HepG2 (cell line): Measurements from ENCODE around the gene PTGR1. TPM values are rescaled to one million over a fixed set of nuclear protein-coding genes. Genes with fewer than 3 reads are reported as not detected.
A peak's percentile ranks its signal among the peaks of the same experiment; 100 is the strongest.

ENCODE experiments used
- CENPX ChIP-seq: sonication (generic); formaldehyde crosslinking; IDR thresholded peaks from 2 replicates; pipeline ENCODE4 v1.9.0; 2021; ENCODE audit warnings: mild to moderate bottlenecking, missing genetic modification reagents, moderate library complexity
- EEA1 ChIP-seq: sonication (generic); formaldehyde crosslinking; IDR thresholded peaks from 2 replicates; pipeline ENCODE4 v1.5.1; 2020; ENCODE audit warnings: mild to moderate bottlenecking, missing genetic modification reagents, borderline replicate concordance
- HHEX ChIP-seq: IDR thresholded peaks from 2 replicates; pipeline ENCODE4 v1.6.1; 2016; ENCODE audit warnings: control low read depth
- HIVEP1 ChIP-seq: sonication (generic); formaldehyde crosslinking; IDR thresholded peaks from 2 replicates; pipeline ENCODE4 v1.4.0; 2020; ENCODE audit warnings: mild to moderate bottlenecking, missing genetic modification reagents
- PAX8 ChIP-seq: sonication (generic); formaldehyde crosslinking; IDR thresholded peaks from 2 replicates; pipeline ENCODE4 v1.8.0; 2022; ENCODE audit warnings: mild to moderate bottlenecking, missing genetic modification reagents, borderline replicate concordance
- SIX1 ChIP-seq: sonication (generic); formaldehyde crosslinking; IDR thresholded peaks from 2 replicates; pipeline ENCODE4 v1.4.0; 2020; ENCODE audit warnings: missing genetic modification reagents, borderline replicate concordance
- ZBTB38 ChIP-seq: sonication (generic); formaldehyde crosslinking; IDR thresholded peaks from 2 replicates; pipeline ENCODE4 v1.5.1; 2020; ENCODE audit warnings: mild to moderate bottlenecking, missing genetic modification reagents
- ZBTB7A ChIP-seq: sonication (generic); formaldehyde crosslinking; IDR thresholded peaks from 2 replicates; pipeline ENCODE4 v1.8.0; 2022; ENCODE audit warnings: mild to moderate bottlenecking, missing genetic modification reagents
- ZMYM2 ChIP-seq: sonication (generic); formaldehyde crosslinking; IDR thresholded peaks from 2 replicates; pipeline ENCODE4 v1.8.0; 2022; ENCODE audit warnings: mild to moderate bottlenecking, missing genetic modification reagents
- ZNF10 ChIP-seq: sonication (generic); formaldehyde crosslinking; IDR thresholded peaks from 2 replicates; pipeline ENCODE4 v1.4.0; 2020; ENCODE audit warnings: mild to moderate bottlenecking, low read depth, missing genetic modification reagents, borderline replicate concordance
- ZNF136 ChIP-seq: sonication (generic); formaldehyde crosslinking; IDR thresholded peaks from 2 replicates; pipeline ENCODE4 v1.8.1; 2022; ENCODE audit warnings: low read depth, mild to moderate bottlenecking, moderate library complexity, missing genetic modification reagents
- ZNF274 ChIP-seq: sonication (generic); formaldehyde crosslinking; IDR thresholded peaks from 2 replicates; pipeline ENCODE4 v1.5.1; 2020; ENCODE audit warnings: mild to moderate bottlenecking, missing genetic modification reagents
- ZNF567 ChIP-seq: sonication (generic); formaldehyde crosslinking; IDR thresholded peaks from 2 replicates; pipeline ENCODE4 v1.8.1; 2023; ENCODE audit warnings: mild to moderate bottlenecking, missing genetic modification reagents, borderline replicate concordance
- ZNF720 ChIP-seq: sonication (generic); formaldehyde crosslinking; IDR thresholded peaks from 2 replicates; pipeline ENCODE4 v1.4.0; 2020; ENCODE audit warnings: missing genetic modification reagents
- polyA plus RNA-seq, 8 experiments: library from polyadenylated mRNA; depleted of rRNA in 3 of 8; stranded (reverse) in 7 of 8; unstranded in 1 of 8; fragments of >200 nt; fragmentation: Illumina TruSeq in 4 of 8; extraction: Trizol in 4 of 8; gene quantifications; 2 replicates each; pipeline versions ENCODE4 v1.2.1 to v1.2.3, GENCODE V29; 2011 to 2016; ENCODE audit warnings: low read depth in 4 of 8, missing spikeins in 1 of 8, mixed read lengths in 1 of 8; ENCODE audit not compliant: insufficient read depth in 1 of 8
- total RNA-seq, 5 experiments: library from RNA; depleted of rRNA; stranded (reverse); fragments of >200 nt; fragmentation: Illumina TruSeq; extraction: Trizol; gene quantifications; 2 replicates each; pipeline ENCODE4 v1.2.3, GENCODE V29; 2016; ENCODE audit warnings: low read depth in 1 of 5
- TF ChIP-seq, protein P1 (sequence below): sonication (generic); formaldehyde crosslinking; IDR thresholded peaks from 2 replicates; pipeline ENCODE4 v1.8.0; 2022; ENCODE audit warnings: missing genetic modification reagents, low read depth, mild to moderate bottlenecking, borderline replicate concordance
- TF ChIP-seq, protein P2 (sequence below): sonication (generic); formaldehyde crosslinking; IDR thresholded peaks from 2 replicates; pipeline ENCODE4 v1.8.1; 2023; ENCODE audit warnings: mild to moderate bottlenecking, missing genetic modification reagents
- TF ChIP-seq, protein P3 (sequence below): sonication (generic); formaldehyde crosslinking; IDR thresholded peaks from 2 replicates; pipeline ENCODE4 v1.9.0; 2022; ENCODE audit warnings: low read depth, missing genetic modification reagents
- TF ChIP-seq, protein P4 (sequence below): sonication (generic); formaldehyde crosslinking; IDR thresholded peaks from 2 replicates; pipeline ENCODE4 v1.4.0; 2020; ENCODE audit warnings: missing genetic modification reagents
- TF ChIP-seq, protein P5 (sequence below): sonication (generic); formaldehyde crosslinking; IDR thresholded peaks from 2 replicates; pipeline ENCODE4 v1.8.0; 2022; ENCODE audit warnings: mild to moderate bottlenecking, missing genetic modification reagents; ENCODE audit not compliant: insufficient replicate concordance

The PTGR1 gene
- total and polyA plus RNA-seq, 2 of the 13 experiments (the other 11 are each of a cell fraction or from before 2014, with no cell fraction given): 6.0 to 15.8 TPM

DNA sequence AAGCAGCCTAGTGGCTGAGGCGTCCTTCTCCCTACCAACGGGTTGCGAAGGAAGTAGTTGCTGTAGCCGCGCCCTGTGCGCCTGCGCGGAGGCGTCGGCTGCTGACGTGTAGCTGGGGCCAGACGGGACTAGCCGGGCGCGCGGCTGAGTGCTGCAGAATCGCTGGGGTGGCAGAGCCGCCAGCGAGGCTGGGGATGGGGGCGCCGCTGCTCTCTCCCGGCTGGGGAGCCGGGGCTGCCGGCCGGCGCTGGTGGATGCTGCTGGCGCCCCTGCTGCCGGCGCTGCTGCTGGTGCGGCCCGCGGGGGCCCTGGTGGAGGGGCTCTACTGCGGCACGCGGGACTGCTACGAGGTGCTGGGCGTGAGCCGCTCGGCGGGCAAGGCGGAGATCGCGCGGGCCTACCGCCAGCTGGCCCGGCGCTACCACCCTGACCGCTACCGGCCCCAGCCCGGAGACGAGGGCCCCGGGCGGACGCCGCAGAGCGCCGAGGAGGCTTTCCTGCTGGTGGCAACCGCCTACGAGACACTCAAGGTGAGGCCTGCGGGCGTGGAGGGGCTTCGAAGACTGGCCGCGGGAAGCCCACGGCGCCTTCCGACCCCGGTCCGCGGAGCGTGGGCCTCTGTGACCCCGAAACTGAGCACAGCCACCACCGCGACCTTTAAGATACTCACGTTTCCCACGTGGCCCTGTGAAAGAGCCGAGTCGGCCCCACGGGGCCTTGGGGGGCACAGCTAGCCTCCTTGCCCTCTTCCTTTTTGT is 31.9 kb upstream of the PTGR1 start, which contains the start of gene DNAJC25 (continued):
- TF ChIP-seq ZNF720 (CRISPR knock-in tag) (no peak), ZBTB7A (no peak), ZNF567 (CRISPR knock-in tag) (no peak), ZBTB38 (peak; percentile 66; the same call in 1 of the 2 replicates), EEA1 (peak; percentile 55; the same call in 1 of the 2 replicates), SIX1 (CRISPR knock-in tag) (no peak), HHEX (CRISPR knock-in tag) (no peak; the same call in 1 of the 2 replicates), PAX8 (CRISPR knock-in tag) (0 out of 2 replicates have a peak, but pooled peaks have one; percentile 93), ZMYM2 (CRISPR knock-in tag) (no peak), ZNF10 (CRISPR knock-in tag) (no peak), CENPX (CRISPR knock-in tag) (no peak), ZNF136 (CRISPR knock-in tag) (0 out of 2 replicates have a peak, but pooled peaks have one; percentile 37), ZNF274 (no peak), HIVEP1 (CRISPR knock-in tag) (no peak)
- TF ChIP-seq, protein P1, sequence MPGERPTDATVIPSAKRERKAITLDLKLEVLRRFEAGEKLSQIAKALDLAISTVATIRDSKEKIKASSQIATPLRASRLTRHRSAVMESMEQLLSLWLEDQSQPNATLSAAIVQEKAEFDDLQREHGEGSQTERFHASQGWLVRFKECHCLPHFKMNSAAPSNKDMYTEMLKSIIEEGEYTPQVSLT: no peak; the same call in 1 of the 2 replicates
- TF ChIP-seq, protein P2, sequence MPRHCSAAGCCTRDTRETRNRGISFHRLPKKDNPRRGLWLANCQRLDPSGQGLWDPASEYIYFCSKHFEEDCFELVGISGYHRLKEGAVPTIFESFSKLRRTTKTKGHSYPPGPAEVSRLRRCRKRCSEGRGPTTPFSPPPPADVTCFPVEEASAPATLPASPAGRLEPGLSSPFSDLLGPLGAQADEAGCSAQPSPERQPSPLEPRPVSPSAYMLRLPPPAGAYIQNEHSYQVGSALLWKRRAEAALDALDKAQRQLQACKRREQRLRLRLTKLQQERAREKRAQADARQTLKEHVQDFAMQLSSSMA (CRISPR knock-in tag): no peak
- TF ChIP-seq, protein P3, sequence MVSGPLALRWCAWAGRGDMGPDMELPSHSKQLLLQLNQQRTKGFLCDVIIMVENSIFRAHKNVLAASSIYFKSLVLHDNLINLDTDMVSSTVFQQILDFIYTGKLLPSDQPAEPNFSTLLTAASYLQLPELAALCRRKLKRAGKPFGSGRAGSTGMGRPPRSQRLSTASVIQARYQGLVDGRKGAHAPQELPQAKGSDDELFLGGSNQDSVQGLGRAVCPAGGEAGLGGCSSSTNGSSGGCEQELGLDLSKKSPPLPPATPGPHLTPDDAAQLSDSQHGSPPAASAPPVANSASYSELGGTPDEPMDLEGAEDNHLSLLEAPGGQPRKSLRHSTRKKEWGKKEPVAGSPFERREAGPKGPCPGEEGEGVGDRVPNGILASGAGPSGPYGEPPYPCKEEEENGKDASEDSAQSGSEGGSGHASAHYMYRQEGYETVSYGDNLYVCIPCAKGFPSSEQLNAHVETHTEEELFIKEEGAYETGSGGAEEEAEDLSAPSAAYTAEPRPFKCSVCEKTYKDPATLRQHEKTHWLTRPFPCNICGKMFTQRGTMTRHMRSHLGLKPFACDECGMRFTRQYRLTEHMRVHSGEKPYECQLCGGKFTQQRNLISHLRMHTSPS (CRISPR knock-in tag): no peak; the same call in 1 of the 2 replicates
- TF ChIP-seq, protein P4, sequence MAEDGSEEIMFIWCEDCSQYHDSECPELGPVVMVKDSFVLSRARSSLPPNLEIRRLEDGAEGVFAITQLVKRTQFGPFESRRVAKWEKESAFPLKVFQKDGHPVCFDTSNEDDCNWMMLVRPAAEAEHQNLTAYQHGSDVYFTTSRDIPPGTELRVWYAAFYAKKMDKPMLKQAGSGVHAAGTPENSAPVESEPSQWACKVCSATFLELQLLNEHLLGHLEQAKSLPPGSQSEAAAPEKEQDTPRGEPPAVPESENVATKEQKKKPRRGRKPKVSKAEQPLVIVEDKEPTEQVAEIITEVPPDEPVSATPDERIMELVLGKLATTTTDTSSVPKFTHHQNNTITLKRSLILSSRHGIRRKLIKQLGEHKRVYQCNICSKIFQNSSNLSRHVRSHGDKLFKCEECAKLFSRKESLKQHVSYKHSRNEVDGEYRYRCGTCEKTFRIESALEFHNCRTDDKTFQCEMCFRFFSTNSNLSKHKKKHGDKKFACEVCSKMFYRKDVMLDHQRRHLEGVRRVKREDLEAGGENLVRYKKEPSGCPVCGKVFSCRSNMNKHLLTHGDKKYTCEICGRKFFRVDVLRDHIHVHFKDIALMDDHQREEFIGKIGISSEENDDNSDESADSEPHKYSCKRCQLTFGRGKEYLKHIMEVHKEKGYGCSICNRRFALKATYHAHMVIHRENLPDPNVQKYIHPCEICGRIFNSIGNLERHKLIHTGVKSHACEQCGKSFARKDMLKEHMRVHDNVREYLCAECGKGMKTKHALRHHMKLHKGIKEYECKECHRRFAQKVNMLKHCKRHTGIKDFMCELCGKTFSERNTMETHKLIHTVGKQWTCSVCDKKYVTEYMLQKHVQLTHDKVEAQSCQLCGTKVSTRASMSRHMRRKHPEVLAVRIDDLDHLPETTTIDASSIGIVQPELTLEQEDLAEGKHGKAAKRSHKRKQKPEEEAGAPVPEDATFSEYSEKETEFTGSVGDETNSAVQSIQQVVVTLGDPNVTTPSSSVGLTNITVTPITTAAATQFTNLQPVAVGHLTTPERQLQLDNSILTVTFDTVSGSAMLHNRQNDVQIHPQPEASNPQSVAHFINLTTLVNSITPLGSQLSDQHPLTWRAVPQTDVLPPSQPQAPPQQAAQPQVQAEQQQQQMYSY: no peak
- TF ChIP-seq, protein P5, sequence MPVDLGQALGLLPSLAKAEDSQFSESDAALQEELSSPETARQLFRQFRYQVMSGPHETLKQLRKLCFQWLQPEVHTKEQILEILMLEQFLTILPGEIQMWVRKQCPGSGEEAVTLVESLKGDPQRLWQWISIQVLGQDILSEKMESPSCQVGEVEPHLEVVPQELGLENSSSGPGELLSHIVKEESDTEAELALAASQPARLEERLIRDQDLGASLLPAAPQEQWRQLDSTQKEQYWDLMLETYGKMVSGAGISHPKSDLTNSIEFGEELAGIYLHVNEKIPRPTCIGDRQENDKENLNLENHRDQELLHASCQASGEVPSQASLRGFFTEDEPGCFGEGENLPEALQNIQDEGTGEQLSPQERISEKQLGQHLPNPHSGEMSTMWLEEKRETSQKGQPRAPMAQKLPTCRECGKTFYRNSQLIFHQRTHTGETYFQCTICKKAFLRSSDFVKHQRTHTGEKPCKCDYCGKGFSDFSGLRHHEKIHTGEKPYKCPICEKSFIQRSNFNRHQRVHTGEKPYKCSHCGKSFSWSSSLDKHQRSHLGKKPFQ (CRISPR knock-in tag): peak; percentile 65
